ENCODE data around the gene PNLIPRP2. TPM values are rescaled to one million over a fixed set of nuclear protein-coding genes. Genes with fewer than 3 reads are reported as not detected.

PNLIPRP2 gene
- polyA plus RNA-seq, 1 of the 3 experiments (the other 2 are of a cell fraction): not detected

DNA sequence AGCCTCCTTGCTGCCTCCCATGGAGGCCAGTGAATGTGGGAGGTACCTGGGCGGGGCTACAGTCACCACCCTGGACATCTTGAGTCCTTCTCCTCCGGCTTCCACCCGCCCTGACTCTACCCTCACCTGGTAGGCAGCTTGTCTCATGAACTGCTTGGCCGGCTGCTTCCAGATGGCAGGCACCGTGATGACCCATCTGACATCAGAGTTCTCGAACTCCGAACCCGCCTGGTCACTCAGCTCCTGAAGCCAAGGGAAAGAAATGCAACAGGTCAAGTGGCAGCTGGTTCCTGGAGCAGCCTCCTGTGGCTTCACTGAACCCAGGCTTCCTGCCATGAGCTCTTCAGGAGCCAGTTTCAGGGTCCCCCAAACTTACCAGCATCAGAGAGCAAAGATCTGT, 71.5 kb downstream of the PNLIPRP2 start:
- POLR2A ChIA-PET: no interaction called here
- Histone ChIP-seq H3K36me3 (replicated peaks in 1 of 2; ENCODE audit: control insufficient read depth in 1 of 2, insufficient read depth in 2 of 2, low read length in 1 of 2) (no peaks in the 10 kb centered on the region), H3K27me3 (ENCODE audit: insufficient read depth) (no peaks in the 10 kb centered on the region), H3K9ac (no peak overlapping the region), H3K79me2 (ENCODE audit: insufficient read depth) (no peaks in the 10 kb centered on the region), H3K4me3 (ENCODE audit: low read depth in 2 of 2, low read length in 1 of 2) (no peak overlapping the region), H3K4me2 (no peak overlapping the region), H3K4me1 (ENCODE audit: control insufficient read depth in 1 of 2, insufficient read depth in 2 of 2, low read depth in 1 of 2, low read length in 1 of 2) (peaks cover 5 to 6% of the 10 kb centered on the region in 2 experiments; a peak in 1 of 4 replicates), H3K9me3 (no peaks in the 10 kb centered on the region), H4K20me1 (ENCODE audit: insufficient read depth) (no peaks in the 10 kb centered on the region), H3K27ac (ENCODE audit: low read depth in 2 of 2, low read length in 1 of 2) (no peak overlapping the region; a peak in 1 of 4 replicates), H3K9me2 (no peaks in the 10 kb centered on the region), H3F3A (replicated peaks; ENCODE audit: insufficient read depth) (no peaks in the 10 kb centered on the region), H2AFZ (ENCODE audit: low read depth) (no peak overlapping the region)
- DNase-seq: no peak
- CTCF ChIA-PET: interaction anchor here (0.8 to 1.8 kb wide), 5 partner anchors 10 to 483 kb away, joined by 3 to 10 read pairs (median 6); no protein-coding TSS in a partner anchor
- TF ChIP-seq, protein P1, sequence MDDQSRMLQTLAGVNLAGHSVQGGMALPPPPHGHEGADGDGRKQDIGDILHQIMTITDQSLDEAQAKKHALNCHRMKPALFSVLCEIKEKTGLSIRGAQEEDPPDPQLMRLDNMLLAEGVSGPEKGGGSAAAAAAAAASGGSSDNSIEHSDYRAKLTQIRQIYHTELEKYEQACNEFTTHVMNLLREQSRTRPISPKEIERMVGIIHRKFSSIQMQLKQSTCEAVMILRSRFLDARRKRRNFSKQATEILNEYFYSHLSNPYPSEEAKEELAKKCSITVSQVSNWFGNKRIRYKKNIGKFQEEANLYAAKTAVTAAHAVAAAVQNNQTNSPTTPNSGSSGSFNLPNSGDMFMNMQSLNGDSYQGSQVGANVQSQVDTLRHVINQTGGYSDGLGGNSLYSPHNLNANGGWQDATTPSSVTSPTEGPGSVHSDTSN (IDR thresholded peaks at IDR 0.05): no peak
- TF ChIP-seq RAD21 (IDR thresholded peaks at IDR 0.05; ENCODE audit: low read length) (no peak), TEAD4 (IDR thresholded peaks at IDR 0.05; ENCODE audit: borderline replicate concordance, insufficient read depth) (no peak), JUND (IDR thresholded peaks at IDR 0.05) (no peak), MEF2A (IDR thresholded peaks at IDR 0.05; ENCODE audit: borderline replicate concordance, low read depth) (no peak), FOXJ3 (CRISPR knock-in tag; IDR thresholded peaks at IDR 0.05) (no peak), EZH2phosphoT487 (IDR thresholded peaks at IDR 0.05; ENCODE audit: borderline replicate concordance, low read depth) (no peak), TCF12 (IDR thresholded peaks at IDR 0.05) (no peak), FOSL2 (IDR thresholded peaks at IDR 0.05; ENCODE audit: borderline replicate concordance, low read depth) (no peak), NFIC (IDR thresholded peaks at IDR 0.05; ENCODE audit: borderline replicate concordance) (no peak), SMC3 (IDR thresholded peaks at IDR 0.05; ENCODE audit: low read depth, low read length) (no peak), GATA2 (CRISPR knock-in tag; IDR thresholded peaks at IDR 0.05) (no peak), CHD2 (IDR thresholded peaks at IDR 0.05; ENCODE audit: low read length, partially characterized antibody) (no peak)
- TF ChIP-seq, protein P2, sequence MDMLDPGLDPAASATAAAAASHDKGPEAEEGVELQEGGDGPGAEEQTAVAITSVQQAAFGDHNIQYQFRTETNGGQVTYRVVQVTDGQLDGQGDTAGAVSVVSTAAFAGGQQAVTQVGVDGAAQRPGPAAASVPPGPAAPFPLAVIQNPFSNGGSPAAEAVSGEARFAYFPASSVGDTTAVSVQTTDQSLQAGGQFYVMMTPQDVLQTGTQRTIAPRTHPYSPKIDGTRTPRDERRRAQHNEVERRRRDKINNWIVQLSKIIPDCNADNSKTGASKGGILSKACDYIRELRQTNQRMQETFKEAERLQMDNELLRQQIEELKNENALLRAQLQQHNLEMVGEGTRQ (IDR thresholded peaks at IDR 0.05; ENCODE audit: borderline replicate concordance, low read depth, low read length): no peak
- TF ChIP-seq, protein P3, sequence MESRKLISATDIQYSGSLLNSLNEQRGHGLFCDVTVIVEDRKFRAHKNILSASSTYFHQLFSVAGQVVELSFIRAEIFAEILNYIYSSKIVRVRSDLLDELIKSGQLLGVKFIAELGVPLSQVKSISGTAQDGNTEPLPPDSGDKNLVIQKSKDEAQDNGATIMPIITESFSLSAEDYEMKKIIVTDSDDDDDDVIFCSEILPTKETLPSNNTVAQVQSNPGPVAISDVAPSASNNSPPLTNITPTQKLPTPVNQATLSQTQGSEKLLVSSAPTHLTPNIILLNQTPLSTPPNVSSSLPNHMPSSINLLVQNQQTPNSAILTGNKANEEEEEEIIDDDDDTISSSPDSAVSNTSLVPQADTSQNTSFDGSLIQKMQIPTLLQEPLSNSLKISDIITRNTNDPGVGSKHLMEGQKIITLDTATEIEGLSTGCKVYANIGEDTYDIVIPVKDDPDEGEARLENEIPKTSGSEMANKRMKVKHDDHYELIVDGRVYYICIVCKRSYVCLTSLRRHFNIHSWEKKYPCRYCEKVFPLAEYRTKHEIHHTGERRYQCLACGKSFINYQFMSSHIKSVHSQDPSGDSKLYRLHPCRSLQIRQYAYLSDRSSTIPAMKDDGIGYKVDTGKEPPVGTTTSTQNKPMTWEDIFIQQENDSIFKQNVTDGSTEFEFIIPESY (IDR thresholded peaks at IDR 0.05; ENCODE audit: borderline replicate concordance, low read depth): no peak
- TF ChIP-seq, protein P4, sequence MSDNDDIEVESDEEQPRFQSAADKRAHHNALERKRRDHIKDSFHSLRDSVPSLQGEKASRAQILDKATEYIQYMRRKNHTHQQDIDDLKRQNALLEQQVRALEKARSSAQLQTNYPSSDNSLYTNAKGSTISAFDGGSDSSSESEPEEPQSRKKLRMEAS (IDR thresholded peaks at IDR 0.05; ENCODE audit: low read depth): no peak
- TF ChIP-seq, protein P5, sequence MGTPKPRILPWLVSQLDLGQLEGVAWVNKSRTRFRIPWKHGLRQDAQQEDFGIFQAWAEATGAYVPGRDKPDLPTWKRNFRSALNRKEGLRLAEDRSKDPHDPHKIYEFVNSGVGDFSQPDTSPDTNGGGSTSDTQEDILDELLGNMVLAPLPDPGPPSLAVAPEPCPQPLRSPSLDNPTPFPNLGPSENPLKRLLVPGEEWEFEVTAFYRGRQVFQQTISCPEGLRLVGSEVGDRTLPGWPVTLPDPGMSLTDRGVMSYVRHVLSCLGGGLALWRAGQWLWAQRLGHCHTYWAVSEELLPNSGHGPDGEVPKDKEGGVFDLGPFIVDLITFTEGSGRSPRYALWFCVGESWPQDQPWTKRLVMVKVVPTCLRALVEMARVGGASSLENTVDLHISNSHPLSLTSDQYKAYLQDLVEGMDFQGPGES (IDR thresholded peaks at IDR 0.05; ENCODE audit: low read depth, low read length): no peak
- WGBS (ENCODE audit: low lambda C conversion rate): 78% methylated on average over 6 of the region's 8 CpGs
